ENCODE results near the gene RFNG.

The RFNG gene, protein sequence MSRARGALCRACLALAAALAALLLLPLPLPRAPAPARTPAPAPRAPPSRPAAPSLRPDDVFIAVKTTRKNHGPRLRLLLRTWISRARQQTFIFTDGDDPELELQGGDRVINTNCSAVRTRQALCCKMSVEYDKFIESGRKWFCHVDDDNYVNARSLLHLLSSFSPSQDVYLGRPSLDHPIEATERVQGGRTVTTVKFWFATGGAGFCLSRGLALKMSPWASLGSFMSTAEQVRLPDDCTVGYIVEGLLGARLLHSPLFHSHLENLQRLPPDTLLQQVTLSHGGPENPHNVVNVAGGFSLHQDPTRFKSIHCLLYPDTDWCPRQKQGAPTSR

GRCh38 chr17:82051776-82052637 lies at the start of gene RFNG, which contains the start of gene GPS1:
Gene RFNG, minus strand, starts transcription at chr17:82051811. Its CDS starts 45 bp downstream, at chr17:82051766.
Gene GPS1, plus strand, starts transcription at chr17:82051898. Its CDS starts 34 bp downstream, at chr17:82051932.
- peak; percentile 72 to 77 for DNase-seq

GRCh38 chr17:82101301-82101715 lies 49.7 kb upstream of the RFNG start:
- no peak for DNase-seq

- DNase-seq = no peak
Measured at GRCh38 chr17:82100502-82101298, 49.1 kb upstream of the RFNG start.

DNA sequence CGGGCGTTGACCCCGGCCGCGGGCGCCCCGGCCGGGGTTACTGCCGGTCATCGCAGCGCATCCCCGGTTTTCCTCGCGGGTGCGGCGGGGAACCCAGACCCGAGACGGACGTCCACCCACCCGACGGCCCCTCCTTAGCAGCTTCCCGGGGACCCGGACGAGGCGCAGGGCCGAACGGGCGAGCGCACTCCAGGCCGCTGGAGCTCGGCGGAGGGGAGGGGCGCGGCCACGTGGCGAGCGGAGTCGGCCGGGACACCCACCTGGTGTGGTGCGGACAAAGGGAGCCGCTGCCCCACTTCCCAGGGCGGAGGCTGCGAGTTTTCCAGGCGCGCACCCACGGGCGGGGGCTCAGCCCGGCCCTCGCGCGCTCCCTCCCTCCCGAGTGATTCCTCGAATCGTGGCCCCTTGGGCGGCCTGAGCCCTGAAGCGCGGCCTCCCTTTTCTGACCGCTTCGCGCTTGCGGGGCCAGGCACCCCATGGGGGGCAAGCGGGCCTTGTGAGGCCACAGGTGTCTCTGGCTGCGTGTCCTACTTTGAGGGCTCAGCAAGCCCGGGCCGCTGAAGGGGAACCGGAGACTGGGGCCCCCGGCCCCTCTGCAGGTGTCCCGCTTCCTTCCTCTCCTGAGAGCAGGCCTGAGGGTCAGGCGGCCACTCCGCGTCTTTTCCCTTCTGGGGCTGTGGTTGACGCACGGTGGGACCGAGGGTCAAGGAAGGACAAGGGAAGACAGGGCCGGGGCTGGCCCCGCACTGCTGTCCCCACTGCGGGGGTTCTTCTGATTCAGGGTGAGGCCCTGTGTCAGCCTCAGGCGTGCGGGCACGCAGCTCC lies 47.5 kb upstream of the RFNG start:
- DNase-seq = peak; percentile 45 to 56

DNA sequence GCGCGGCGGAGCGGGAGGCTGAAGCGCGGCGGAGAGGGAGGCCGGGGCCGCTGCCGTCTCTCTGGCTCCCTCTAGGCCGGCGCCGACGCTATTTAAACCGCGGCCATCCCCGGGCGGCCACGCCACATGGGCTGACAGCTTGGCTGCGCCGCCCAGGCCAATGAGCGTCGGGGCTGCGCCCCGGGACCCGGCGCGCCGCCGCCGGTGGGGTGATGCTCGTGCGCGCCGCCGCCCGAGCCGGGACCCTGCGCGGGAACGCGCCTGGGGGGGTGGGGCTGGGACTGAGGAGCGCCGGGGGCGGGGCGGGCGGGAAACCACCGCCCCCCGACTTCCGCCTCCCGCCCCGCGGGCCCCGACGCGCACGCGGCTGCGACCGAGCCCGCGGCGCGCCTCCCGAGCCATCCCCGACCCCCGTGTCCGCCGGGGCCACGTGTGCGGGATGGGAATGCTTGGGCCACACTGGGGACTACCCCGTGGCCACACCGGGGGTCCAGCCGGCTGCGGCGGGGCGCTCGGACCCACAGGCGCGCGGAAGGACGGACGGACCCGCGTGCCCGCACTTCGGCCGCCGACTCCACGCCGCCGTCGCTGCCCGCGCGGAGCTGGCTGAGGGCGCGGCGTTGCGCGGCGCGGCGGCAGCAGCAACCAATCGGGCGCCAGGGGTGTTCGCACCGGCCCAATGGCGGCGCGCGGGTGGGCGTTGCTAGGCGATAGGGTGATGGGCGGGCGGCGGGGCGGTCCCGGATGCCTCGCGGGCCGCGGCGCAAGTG lies 46.7 kb upstream of the RFNG start, which contains the start of gene FASN:
FASN (minus strand) TSS at position 68 of the 770 bp plus-strand sequence. CDS start 1,791 bp downstream, outside the sequence.
- DNase-seq = peak; percentile 95 to 98

DNA sequence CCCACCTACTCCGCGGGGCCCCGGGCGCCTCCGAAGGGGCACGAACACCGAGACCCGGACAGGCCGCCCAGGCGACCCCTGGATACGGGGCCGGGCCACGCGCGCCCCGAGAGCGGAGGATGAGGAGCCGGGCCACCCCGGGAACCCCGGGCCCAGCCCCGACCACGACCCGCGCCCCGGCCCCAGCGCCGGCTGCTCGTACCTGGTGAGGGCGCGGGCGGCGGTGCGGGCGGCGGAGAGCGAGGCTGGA lies 46.2 kb upstream of the RFNG start:
- DNase-seq = no peak

DNA sequence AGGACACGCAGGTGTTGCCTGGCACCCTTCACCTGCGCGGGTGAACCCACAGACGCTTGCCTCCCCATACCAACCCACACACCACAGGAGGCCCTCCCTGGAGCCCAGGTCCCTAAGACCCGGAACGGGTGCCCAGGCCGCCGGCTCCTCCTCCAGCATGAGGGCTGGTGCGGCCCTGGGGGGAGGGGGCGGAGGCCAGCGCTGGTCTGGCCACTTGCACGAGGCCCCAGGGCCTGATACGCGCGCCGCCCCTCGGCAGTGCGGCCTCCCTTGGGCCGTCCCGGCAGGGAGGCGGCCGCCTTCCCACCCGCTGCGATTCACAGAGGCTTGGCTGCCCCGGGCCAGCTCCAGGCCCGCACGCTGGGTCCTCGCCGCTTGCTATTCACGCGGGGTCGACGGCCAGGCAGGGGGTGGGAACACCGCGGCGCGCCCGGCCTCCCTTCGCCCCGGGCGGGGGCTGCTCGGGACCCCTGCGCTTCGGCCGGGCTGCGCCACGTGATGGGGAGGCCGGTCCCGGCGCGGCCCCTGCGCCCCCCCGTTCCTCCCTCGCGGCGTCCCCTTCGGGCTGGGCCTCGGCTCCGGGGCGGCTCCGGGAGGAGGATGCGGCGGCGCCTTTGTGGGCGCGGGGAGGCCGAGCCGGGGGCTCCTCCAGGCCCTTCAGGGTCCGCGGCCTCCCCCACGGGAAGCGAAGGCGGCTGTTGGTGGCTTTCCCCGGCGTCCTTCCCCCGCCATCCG lies 45.7 kb upstream of the RFNG start:
- DNase-seq = peak; percentile 24 to 37

- no peak for DNase-seq
Measured at GRCh38 chr17:82096709-82097183, 45.1 kb upstream of the RFNG start.

- DNase-seq = no peak
Measured at GRCh38 chr17:82095777-82096708, 44.4 kb upstream of the RFNG start.

- no peak for DNase-seq
Measured at GRCh38 chr17:82094931-82095776, 43.5 kb upstream of the RFNG start.

DNA sequence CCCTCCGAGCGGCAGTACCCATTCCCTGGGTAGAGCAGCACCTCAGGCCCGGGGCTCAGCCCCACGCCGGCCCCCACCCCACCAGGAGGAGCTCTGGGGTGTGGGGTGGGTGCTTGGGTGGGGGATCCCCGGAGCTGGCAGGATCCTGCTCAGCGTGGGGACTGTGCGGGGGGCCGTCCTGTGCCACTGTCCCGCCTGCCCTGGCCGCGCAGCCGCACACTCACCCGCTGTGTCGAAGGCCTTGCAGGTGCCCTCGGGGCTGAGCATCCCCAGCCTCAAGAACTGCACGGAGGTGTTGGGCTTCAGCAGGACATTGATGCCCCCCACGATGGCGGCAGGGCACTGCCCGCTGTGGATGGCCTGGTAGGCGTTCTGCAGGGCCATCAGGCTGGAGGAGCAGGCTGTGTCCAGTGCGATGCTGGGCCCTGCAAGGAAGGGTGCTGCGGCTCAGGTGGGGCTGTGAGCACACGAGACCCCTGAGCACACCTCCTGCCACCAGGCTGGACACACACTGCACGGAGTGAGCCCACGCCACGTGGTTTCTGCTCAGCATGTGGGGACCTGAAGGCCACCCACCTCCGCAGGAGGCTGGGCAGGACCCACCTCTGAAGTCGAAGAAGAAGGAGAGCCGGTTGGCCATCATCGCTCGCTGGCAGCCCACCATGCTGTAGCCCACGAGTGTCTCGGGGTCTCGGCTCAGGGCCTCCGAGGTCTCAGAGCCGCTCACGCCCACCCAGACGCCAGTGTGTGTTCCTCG lies 41.6 kb upstream of the RFNG start:
- DNase-seq = no peak

- no peak for DNase-seq
Measured at GRCh38 chr17:82092628-82092994, 41.0 kb upstream of the RFNG start.

DNA sequence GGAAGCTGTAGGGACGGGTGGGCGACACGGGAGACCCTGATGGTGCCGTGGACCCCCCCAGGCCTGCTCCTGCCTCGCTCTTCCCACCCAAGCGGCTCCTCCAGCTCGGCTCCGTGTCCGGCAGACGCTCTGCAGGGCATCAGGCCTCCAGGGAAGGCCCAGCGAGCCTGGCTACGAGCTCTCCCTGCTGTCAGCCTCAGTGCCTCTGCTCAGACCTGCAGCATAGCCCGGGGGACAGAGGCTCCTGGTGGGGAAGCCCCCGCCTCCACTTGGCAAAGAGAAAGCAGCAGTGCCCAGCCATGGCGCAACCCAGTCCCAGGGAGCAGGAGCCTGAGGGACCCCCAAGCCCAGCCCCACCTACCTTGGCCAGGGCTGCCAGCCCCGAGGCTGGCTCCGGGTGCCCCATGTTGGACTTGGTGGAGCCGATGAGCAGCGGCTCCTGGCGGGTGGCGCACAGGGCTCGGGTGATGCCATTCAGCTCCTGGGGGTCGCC lies 40.5 kb upstream of the RFNG start:
- no peak for DNase-seq

- no peak for DNase-seq
Measured at GRCh38 chr17:82091264-82092066, 39.9 kb upstream of the RFNG start.

GRCh38 chr17:82090549-82091263 lies 39.1 kb upstream of the RFNG start:
- DNase-seq = no peak

All from NCI-H2081 (cell line).